SKM-1 (cell line): ENCODE measurements around the gene P2RY6.

Experiments used
- DNase-seq: peaks from one replicate; lab custom pipeline; 2025; ENCODE audit not compliant: unreplicated experiment; lab: John Stamatoyannopoulos, UW

P2RY6 gene

DNA sequence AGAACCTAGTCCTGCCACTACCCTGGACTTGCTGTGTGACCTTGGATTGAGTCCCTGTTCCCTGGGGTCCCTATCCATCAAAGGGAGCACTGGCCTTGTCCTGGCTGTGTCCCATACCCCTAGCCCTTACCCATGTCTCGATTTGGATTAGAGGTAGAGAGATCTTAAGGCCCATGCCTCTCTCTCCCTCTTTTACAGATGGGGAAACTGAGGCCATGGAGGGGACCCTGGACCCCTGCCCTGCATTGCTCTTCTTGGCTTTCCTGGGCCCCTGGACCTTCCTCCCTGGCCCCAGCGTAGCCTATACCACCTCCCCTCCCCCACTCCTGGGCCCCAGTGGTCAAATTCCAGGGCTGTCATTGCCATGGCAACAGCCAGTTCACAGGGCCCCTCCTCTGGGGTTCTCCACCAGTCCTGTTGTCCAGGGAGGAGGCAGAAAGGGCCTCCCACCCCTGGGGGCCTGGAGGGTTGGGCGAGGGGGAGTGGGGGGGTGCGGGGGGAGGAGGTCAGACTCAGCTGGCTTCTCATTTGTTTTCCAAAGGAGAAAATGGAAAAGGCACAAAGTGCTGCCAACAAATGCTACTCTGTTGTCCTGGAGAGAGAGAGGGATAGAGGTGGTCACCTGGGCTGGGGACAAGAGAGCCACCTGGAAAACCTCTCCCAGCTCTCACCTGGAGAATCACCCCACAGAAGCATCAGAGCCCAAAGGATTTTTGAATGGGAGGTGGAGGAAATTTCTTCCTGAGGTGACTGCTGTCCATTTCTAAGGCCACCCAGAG, 59.2 kb downstream of the P2RY6 start:
- DNase-seq: no peak

DNA sequence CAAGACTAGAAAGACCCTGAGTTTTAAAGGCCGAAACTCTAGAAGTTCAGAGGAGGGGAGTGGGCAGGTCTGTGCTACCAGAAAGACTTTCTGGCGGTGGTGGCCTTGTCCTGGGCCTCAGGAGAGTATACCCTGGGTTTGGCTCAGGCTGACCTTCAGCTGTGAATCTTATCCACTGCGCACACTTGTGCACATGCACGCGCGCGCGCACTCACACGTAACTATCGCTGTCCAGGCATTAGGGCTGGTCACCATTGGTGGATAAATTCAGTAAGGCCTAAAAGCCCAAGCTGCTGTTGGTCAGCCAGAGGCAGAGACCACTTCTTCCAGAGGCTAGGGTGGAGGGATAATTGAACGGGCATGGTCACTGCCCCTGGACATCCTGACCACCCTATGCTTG, 61.0 kb downstream of the P2RY6 start:
- DNase-seq: no peak

DNA sequence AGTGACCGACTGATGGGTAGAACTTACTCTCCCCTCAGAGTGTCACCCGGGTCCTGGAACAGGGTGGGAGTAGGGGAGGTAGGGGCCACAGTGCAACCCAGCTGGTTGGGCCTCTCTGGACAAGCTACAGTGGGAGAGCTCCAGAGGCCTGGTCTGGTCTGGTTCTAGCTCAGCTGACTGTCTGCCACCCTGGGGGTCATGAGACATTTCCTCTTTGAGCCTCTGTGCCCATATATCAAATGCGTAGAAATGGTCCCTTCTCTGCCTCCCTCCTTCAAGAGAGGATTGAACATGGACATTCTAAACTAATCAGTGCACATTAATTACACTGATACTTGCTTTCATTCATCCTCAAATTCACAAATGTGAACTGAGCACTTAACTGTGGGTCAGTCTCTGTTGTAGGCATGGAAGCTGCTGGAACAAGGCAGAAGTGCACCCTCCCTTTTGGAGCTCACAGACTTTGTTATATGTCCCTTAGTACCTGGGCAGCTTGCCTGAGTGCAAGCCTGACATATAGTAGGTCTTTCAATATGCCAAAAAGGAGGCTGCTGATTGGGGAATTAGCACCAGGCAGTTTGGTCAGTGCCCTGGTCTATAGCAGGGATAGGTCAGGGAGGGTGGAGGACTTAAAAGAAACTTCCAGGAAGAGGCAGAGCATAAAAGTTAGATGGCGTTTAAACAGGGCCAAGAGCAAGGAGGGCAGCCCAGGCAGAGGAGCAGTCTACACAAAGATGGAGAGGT, 61.7 kb downstream of the P2RY6 start:
- no peak for DNase-seq

DNA sequence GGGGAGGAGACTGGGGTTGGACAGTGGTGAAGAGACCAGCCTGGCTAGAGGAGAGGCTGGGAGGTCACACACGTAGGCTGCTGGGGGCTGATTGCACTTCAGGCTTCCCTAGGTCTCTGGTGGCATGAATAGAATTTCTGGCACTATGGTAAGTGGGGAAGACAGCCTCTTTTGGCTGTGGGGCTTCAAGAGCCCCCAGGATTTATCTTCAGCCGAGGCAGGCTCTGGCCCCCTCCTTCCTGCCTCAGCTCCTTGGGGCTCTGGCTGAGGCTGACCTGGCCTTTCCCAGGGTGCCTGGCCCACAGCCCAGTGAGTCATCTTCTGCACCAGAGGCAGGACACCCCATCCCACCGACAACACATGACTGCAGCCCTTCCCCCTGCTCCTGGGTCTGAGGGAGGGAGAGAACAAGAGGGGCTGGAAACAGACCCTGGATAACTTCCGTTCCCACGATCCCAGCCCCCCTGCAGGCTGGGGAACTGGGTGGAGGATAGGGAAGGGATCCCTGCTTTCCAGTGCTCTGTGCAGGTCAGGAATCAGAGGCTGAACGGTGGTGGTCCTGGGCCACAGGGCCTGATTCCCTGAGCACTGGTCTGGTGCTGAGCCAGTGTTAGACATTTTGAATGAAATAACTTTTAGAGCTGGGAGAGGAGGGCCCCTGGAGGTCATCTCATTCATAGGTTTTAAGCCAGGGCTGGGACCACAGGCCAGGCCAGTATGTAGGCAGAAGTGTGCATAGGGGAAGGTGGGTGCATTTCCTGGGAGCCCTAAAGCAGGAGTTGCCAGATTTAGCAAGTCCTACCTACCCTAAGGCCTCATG, 62.5 kb downstream of the P2RY6 start:
- no peak for DNase-seq

DNA sequence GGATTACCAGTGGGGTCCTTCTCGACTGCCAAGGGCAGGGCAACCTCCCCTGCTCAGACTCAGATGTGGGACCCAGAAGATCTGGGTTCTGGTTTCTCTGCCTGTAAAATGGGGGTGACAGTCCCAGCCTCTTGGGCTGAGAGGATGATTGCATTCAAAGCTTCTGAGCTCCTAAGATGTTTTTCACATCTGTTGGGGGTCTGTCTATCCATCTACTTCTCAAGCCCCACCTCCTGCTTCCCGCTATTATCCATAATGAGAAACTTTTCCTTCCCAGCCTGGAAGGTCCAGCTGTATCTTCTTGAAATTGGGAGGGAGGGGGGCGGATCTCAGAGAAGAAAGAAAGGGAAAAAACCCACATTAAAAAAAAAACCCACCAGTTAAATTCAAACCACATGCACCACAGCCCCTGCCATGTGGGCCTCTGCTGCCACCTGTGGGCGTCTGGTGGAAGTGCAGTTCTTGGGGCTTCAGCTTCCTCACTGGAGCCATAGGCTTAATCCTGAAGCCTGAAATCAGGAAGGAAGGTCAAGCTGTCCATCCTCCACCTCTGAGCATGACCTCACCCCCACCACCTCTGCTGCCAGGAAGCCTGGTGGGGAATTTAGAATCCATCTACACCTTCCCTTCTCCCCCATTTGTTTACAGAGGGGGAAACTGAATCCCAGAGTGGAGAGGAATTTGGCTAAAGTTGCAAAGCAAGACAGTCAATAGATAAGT, 63.2 kb downstream of the P2RY6 start:
- DNase-seq: peak; percentile 34

DNA sequence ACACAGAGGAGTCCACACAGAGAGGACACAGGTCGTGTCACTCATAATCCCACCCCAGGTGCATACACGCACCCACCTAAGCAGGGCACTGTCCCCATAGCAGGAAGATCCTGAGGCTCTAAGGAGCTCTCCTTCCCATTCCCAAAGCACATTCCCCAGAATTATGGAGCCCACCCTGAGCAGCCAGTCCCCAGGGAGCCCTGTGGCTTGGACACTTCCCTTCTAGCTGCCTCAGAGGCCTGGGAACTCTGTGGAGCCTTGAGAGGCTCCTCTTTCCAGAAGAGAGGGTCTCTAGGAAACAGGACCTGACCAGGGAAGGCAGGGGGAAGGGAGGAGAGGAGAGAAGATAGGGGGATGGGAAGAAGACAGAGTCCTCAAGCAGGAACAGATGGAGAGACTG, 65.7 kb downstream of the P2RY6 start:
- DNase-seq: no peak

DNA sequence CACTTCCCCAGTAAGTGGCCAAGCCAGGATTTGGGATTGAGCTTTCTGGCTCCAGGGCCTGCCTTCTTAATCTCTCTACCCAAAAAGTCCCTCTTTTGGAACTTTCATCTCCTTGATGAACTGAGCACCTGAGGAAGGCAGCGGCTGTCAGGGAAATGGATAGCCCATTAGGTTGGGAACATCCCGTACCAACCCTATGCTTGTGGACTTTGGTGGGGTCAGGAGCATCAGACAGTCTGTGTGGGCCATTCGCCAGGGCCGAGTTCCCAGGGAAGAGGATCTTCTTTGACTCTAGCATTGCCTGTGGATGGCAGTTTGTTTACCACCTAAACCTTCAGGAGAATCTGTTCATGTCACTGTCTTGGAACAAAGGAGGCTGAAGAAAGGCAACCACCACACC, 66.1 kb downstream of the P2RY6 start:
- no peak for DNase-seq

DNA sequence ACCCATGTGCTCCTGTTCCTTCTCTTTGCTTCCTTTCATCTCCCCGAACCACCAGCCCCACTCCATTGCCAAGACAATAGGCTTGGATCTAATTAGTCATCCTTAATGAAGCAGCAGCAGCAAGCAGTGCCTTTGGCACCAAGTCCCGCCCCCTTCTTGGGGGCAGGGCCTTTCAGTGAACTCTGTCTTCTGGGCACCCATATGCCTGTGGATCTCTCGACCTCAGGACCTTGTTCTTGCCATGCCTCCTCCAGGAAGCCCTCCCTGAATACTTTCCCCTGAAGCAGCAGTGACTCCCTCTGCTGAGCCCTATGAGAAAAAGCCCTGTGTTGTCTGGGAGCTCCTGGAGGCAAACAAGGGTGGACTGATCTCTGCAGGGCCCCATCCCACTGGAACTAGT, 68.0 kb downstream of the P2RY6 start:
- no peak for DNase-seq

DNA sequence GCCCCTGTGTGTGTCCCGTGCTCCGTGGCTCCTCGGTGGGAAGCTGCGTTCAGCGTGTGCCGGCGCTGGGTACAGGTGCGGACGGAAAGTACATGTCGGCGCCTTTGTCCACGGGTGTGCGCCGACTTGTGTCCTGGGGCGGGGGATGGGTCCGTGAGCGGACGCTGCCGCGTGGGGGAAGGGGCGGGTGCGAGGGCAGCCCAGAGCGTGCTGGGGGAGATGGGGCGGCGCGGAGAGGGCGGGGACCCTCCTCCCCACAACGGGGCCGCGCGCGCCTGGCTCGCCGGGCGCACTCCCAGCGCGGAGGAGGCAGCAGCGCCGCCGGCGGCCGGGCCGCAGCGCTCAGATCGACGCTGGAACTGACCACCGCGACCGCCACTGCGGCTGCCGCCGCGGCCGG, 70.5 kb downstream of the P2RY6 start:
- DNase-seq: no peak

DNA sequence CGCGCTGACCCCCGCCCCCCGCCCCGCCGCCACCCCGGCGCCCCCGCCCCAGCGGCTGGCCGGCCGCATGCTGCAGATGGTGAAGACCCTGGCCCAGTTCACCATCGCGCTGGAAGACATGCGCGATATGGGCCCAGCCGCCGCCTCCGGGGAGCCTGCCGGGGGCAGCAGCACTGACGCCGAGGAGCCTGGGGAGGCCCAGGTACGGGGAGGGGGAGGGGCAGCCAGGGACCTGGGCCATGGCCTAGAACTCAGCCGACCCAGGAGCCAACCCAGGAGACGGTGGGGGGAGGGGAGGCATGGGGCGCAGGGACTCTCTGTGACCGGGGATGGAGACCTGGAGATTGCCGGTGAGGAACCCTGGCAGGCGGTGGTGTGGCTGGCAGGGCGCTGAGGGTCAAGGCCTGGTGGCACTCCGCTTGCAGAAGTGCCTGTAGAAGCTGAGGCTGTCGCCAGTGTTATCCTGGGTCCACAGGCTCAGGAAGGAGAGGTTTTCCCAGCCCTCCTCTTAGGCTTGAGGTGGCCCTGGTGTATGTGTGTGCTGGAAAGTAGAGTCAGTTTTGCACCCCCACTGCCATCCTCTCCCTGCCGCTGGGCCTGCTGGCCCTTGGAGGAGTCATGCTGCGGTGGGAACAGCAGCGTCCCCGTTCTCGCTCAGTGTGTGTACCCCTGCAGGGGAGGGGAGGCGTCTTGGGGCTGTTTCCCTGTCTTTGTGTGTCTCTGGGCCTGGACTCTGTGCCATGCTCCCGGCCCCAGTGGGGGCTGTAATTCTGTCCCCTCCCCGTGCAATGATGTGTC, 71.1 kb downstream of the P2RY6 start:
- DNase-seq: no peak

DNA sequence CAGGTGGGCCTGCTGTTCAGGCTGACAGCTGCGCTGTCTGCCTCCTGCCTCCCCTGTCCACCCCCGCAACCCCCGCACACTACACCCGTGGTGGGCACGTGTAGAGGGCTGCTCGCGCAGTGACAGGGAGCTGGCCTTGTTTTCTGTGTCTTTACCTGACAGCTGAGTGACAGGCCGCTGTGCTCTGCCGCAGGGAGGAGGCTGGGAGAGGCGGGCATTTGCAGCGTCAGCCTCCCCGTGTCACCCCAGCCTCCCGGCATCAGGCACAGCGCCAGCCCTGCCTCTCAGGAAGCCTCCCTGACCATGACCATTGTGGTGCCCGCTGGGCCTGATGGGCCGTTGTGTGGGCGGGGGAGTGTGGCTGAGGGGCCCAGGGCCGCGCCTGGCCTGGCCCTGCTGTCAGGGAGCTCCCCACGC, 72.1 kb downstream of the P2RY6 start:
- no peak for DNase-seq

DNA sequence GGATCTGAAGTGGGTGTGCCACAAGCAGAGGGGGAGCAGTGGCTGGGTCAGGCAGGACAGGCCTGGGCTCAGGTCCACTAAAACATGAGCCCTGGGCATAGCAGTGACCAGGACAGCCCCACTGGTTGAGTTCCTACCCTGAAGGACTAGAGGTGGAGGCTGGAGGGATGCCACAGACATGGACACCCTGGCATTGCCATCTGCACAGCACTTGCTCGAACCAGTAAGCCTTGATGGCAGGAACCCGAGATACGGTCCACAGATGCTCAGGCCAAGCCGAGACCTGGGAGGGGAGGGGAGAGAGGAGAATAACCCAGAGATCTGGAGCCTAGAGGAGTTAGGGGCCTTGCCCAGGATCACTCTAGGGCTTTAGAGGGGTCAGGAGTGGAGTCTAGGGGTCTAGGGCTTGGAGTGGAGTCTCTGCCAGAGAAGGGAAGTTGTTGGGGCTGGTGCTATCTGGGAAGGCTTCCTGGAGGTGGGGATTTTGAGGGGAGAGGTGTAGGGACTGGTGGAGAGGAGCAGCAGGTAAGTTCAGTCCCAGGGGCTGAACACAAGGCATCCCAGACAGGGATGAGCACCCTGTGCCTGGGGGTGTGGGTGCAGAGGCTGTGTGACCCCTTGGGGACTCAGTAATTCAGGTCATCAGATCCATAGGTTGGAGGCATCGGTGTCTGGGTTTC, 73.5 kb downstream of the P2RY6 start:
- no peak for DNase-seq

DNA sequence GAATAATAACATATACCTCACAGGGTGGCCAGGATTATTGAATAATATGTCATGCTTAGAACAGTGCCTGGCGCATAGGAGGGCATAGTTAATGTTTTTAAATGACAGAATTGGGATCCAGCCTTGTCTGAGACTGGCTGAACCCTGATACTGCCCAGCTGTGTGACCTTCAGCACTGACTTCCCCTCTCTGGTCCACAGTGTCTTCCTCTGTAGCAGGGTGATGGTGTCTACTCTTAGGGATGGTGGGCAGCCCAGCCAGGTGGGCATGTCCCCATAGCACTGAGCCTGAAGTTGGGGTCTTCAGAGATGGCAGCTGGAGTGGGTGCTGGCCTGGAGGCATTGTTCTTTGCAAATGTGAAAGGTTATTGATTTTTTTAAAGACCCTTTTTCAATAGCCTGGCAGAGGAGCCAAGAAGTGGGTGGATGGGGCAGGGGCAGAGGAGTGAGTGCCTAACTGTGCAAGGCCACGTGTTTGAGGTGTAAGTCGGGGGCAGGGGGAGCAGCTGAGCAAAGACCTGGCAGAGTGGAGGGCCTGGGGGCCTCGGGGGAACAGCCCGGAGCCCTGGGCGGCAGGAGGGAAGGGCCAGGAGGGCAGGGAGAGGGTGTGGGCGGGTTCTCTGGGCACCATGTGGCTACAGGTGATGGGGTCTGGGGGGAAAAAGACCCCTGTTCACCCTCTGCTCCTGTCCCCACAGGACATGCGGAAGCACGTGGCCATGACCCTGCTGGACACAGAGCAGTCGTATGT, 74.2 kb downstream of the P2RY6 start:
- no peak for DNase-seq

DNA sequence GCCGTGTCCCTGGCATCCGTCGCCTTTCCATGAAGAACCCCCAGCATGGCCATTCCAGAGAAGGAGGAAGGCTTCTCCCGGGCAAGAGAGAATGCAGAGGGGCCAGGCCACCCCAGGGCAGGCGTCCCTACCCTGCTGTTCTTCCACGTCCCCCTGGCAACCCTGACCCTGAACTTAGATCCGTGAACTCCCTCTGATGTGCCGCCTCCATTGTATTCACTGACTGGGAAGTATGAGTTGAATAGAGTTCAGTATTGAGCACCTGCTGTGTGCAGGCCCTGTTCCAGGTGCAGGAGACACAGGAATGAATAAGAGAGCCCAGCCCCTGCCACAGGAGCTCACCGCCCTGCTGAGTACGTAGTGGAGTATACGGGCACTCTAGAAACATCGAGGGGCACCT, 74.9 kb downstream of the P2RY6 start:
- no peak for DNase-seq
